Suprapubic skin (tissue), 4 donors: ENCODE data around the gene BNIP5. TPM values are rescaled to one million over a fixed set of nuclear protein-coding genes. Genes with fewer than 3 reads are reported as not detected.

Experiments
- DNase-seq, 2 donors: peaks; one replicate each; pipeline ENCODE4 v3.0.0-alpha.2; 2019; ENCODE audit warnings: low spot score in 2 of 2
- H3K27ac ChIP-seq: fragments of 200-600 bp; sonication (generic); one replicate; pipeline ENCODE4 v1.5.1; 2019
- H3K27me3 ChIP-seq: fragments of 200-600 bp; sonication (generic); one replicate; pipeline ENCODE4 v1.5.1; 2019
- H3K36me3 ChIP-seq: fragments of 200-600 bp; sonication (generic); one replicate; pipeline ENCODE4 v1.5.1; 2019
- H3K4me1 ChIP-seq: fragments of 200-600 bp; sonication (generic); one replicate; pipeline ENCODE4 v1.5.1; 2019
- H3K4me3 ChIP-seq: fragments of 200-600 bp; sonication (generic); one replicate; pipeline ENCODE4 v1.5.1; 2019; ENCODE audit warnings: mild to moderate bottlenecking
- H3K9me3 ChIP-seq: fragments of 200-600 bp; sonication (generic); one replicate; pipeline ENCODE4 v1.5.1; 2019
- CTCF ChIP-seq, 2 donors: fragments of 200-600 bp in 1 of 2; fragments of 450-650 bp in 1 of 2; sonication (generic) in 1 of 2; IDR thresholded peaks; one replicate each; pipeline ENCODE4 v1.5.1; 2016 to 2019; ENCODE audit warnings: antibody characterized with exemption in 2 of 2, mild to moderate bottlenecking in 1 of 2, moderate library complexity in 1 of 2
- EP300 ChIP-seq: sonication (generic); formaldehyde crosslinking; IDR thresholded peaks from one replicate; pipeline ENCODE4 v1.6.1; 2017; ENCODE audit warnings: antibody characterized with exemption
- POLR2A ChIP-seq, 2 donors: fragments of 450-650 bp; IDR thresholded peaks; one replicate each; pipeline ENCODE4 v1.6.1; 2017; ENCODE audit warnings: antibody characterized with exemption in 2 of 2, mild to moderate bottlenecking in 2 of 2, moderate library complexity in 2 of 2
- POLR2AphosphoS5 ChIP-seq, 3 donors: sonication (generic); formaldehyde crosslinking; IDR thresholded peaks; one replicate each; pipeline ENCODE4 v1.6.1; 2017; ENCODE audit warnings: antibody characterized with exemption in 3 of 3
- WGBS: methylation state at CpG from one replicate; pipeline ENCODE4 v1.1.5; 2018; 5-methylcytosine and 5-hydroxymethylcytosine counted together
- total RNA-seq, 4 donors: library from RNA; depleted of rRNA; stranded (reverse); fragments of >200 nt; gene quantifications; one replicate each; pipeline ENCODE4 v1.1.0, GENCODE V29; 2016

Gene BNIP5
- total RNA-seq, 4 donors from 2014 or later: 0.11 TPM; not detected in 3

DNA sequence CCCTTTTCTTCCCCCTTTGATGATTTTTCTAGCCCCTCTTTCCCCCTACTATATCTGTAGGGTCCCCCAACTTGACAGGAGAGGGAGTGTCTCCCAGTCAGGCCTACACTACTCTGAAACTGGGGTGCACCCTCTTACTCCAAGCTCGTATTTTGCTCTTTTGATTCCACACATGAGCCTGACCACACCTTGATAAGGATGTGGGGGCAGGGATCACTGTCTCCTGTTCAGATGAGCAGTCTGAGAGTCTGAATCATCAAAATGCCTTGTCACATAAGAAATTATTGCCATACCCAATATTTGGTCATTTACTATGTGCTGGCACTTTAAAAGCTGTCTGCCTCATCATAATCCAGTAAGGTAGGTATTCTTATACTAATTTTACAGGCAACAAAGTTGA, 50.9 kb downstream of the BNIP5 start:
- Histone ChIP-seq H3K27ac (no peak overlapping the region), H3K36me3 (no peaks in the 10 kb centered on the region), H3K27me3 (peaks cover 29% of the 10 kb centered on the region), H3K4me3 (no peak overlapping the region), H3K9me3 (no peaks in the 10 kb centered on the region), H3K4me1 (peaks cover 6% of the 10 kb centered on the region)
- TF ChIP-seq EP300: no peak
- no peak for TF ChIP-seq POLR2AphosphoS5 (IDR thresholded peaks at IDR 0.05)
- TF ChIP-seq POLR2A (IDR thresholded peaks at IDR 0.05): no peak
- TF ChIP-seq CTCF (IDR thresholded peaks at IDR 0.05): no peak
- DNase-seq: no peak
- 88% methylated on average over 1 of the region's 1 CpG for WGBS

DNA sequence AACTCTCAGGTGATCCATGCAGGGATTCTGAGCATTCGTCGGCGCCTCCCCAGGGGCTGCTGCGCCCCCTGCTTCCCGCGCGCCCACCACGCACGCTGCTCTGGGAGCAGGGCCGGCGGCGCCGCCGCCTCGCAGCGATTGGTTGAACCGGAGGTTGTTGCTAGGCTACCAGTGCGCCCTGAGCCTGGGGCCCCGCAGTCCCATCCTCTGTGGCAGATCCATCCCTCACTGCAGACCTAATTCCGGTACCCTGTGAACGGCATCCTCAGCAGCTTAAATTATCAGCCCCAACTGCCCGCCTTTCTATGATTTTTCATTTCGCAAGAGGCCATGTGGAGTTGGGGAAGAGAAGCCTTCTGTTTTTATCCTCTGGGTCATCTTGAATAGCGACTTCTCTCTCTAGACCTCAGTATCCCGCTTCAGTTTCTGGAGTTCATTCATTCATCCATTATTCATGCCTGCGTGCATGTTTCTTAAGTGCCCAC, 51.5 kb downstream of the BNIP5 start:
- Histone ChIP-seq H3K27ac (no peak overlapping the region), H3K27me3 (peaks cover 29% of the 10 kb centered on the region), H3K4me3 (no peak overlapping the region), H3K4me1 (peaks cover 3% of the 10 kb centered on the region), H3K36me3 (no peaks in the 10 kb centered on the region), H3K9me3 (no peaks in the 10 kb centered on the region)
- 48% methylated on average over 15 of the region's 26 CpGs for WGBS
- no peak for DNase-seq
- TF ChIP-seq POLR2AphosphoS5 (IDR thresholded peaks at IDR 0.05): no peak
- no peak for TF ChIP-seq EP300
- no peak for TF ChIP-seq POLR2A (IDR thresholded peaks at IDR 0.05)
- no peak for TF ChIP-seq CTCF (IDR thresholded peaks at IDR 0.05)

- no peaks in the 10 kb centered on the region for H3K36me3 ChIP-seq
- DNase-seq: no peak
- no peak overlapping the region for H3K27ac ChIP-seq
- peaks cover 29% of the 10 kb centered on the region for H3K27me3 ChIP-seq
- no peak for TF ChIP-seq POLR2AphosphoS5 (IDR thresholded peaks at IDR 0.05)
- no peak for TF ChIP-seq CTCF (IDR thresholded peaks at IDR 0.05)
- no peak for TF ChIP-seq POLR2A (IDR thresholded peaks at IDR 0.05)
- TF ChIP-seq EP300: no peak
- H3K9me3 ChIP-seq: no peaks in the 10 kb centered on the region
- no peak overlapping the region for H3K4me3 ChIP-seq
- WGBS: 97% methylated on average over 1 of the region's 1 CpG
- H3K4me1 ChIP-seq: no peaks in the 10 kb centered on the region
These were observed 52.3 kb downstream of the BNIP5 start for GRCh38 chr6:36284359-36284758.

DNA sequence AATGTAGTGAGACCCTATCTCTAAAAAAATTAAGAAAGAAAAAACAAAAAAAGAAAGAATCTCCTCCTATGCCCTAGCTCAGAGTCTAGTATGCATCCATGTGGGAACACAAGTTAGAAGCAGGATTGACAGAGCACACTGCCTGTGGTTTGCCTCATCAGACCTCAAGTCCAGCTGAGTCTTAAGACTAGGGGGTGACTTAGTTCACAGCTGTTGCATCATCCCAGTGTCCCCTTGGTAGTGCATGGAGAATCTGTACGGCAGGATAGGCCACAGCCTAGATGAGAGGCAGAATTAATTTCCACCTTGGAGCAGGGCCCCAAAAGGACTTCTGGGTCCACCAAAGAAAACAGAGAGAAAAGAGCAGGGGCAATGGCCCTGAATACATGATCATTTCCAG, 53.1 kb downstream of the BNIP5 start:
- Histone ChIP-seq H3K9me3 (no peaks in the 10 kb centered on the region), H3K27me3 (peaks cover 29% of the 10 kb centered on the region), H3K4me1 (no peaks in the 10 kb centered on the region), H3K36me3 (no peaks in the 10 kb centered on the region), H3K4me3 (no peak overlapping the region), H3K27ac (no peak overlapping the region)
- DNase-seq: no peak
- 82% methylated on average over 1 of the region's 1 CpG for WGBS
- TF ChIP-seq POLR2AphosphoS5 (IDR thresholded peaks at IDR 0.05) (no peak), EP300 (no peak), POLR2A (IDR thresholded peaks at IDR 0.05) (no peak), CTCF (IDR thresholded peaks at IDR 0.05) (no peak)

DNA sequence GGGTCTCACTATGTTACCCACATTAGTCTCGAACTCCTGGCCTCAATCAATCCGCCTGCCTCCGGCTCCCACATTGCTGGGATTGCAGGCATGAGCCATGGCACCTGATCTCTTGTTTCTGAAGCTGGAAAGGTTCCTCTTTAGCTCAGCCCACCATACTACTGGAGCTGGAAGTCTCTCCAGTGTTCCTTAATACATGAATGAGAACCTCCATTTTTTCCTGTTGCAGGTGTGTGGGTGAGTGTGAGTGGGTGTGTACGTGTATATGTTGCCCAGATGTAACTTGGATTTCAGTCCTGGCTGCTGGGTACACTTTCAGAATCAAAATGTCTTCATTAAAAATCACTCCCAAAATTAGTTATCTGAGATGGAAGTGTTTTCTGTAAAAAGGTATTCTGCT, 55.7 kb downstream of the BNIP5 start:
- H3K4me3 ChIP-seq: no peak overlapping the region
- no peak for DNase-seq
- TF ChIP-seq EP300 (no peak), CTCF (IDR thresholded peaks at IDR 0.05) (no peak), POLR2A (IDR thresholded peaks at IDR 0.05) (no peak), POLR2AphosphoS5 (IDR thresholded peaks at IDR 0.05) (no peak)
- H3K27ac ChIP-seq: no peak overlapping the region
- no peaks in the 10 kb centered on the region for H3K9me3 ChIP-seq
- H3K27me3 ChIP-seq: peaks cover 18% of the 10 kb centered on the region
- no peaks in the 10 kb centered on the region for H3K36me3 ChIP-seq
- no peaks in the 10 kb centered on the region for H3K4me1 ChIP-seq
- 79% methylated on average over 4 of the region's 4 CpGs for WGBS
